Endothelial cell of umbilical vein (primary cell): ENCODE measurements around the gene SLC12A8. TPM values are rescaled to one million over a fixed set of nuclear protein-coding genes. Genes with fewer than 3 reads are reported as not detected.
A peak's percentile ranks its signal among the peaks of the same experiment; 100 is the strongest.

Experiments
- BruUV-seq: library from RNA; stranded (reverse); fragments of 400-500 nt; replicated peaks from 2 replicates; lab custom pipeline; 2021; lab: Mats Ljungman, UMichigan
- CTCF ChIA-PET: fragments of 300-600, 350-600 bp; sonication (Branson Sonifier 250); formaldehyde crosslinking; loops from one replicate; lab custom pipeline; 2021; ENCODE audit warnings: antibody characterized with exemption, inconsistent platforms; lab: Charles Lee
- POLR2A ChIA-PET: fragments of 300-600, 350-600 bp; sonication (Branson Sonifier 250); formaldehyde crosslinking; loops from one replicate; lab custom pipeline; 2021; ENCODE audit warnings: antibody characterized with exemption, inconsistent platforms; lab: Charles Lee
- DNase-seq: peaks from one replicate; pipeline ENCODE4 v3.0.0-alpha.2; 2011; ENCODE audit warnings: low read depth, low spot score
- FAIRE-seq: peaks from 2 replicates; lab custom pipeline; 2011; peaks lifted over from hg19 to GRCh38; lab: Jason Lieb, UNC
- H2AFZ ChIP-seq: 2 replicates; pipeline ENCODE4 v1.6.0; 2012; ENCODE audit warnings: low read depth, low read length, control low read depth, inconsistent platforms
- H3K27ac ChIP-seq: 2 replicates; pipeline ENCODE4 v1.5.1; 2011; ENCODE audit warnings: low read depth, mild to moderate bottlenecking, control low read depth, low read length, moderate library complexity; ENCODE audit not compliant: insufficient read depth
- H3K27me3 ChIP-seq, 2 experiments: 2 replicates each; pipeline versions ENCODE4 v1.6.0 to v1.6.1; 2011; ENCODE audit warnings: low read length in 2 of 2, mixed read lengths in 1 of 2; ENCODE audit not compliant: control insufficient read depth in 2 of 2, insufficient read depth in 2 of 2
- H3K36me3 ChIP-seq, 2 experiments: 2 replicates in 1 of 2; 3 replicates in 1 of 2; pipeline ENCODE4 v1.5.1; 2011; ENCODE audit warnings: low read length in 2 of 2, mild to moderate bottlenecking in 1 of 2, moderate library complexity in 1 of 2; ENCODE audit not compliant: control insufficient read depth in 2 of 2, insufficient read depth in 2 of 2; ENCODE audit errors: extremely low read depth in 1 of 2
- H3K4me1 ChIP-seq: 3 replicates; pipeline ENCODE4 v1.5.1; 2011; ENCODE audit warnings: mild to moderate bottlenecking, low read length; ENCODE audit not compliant: control insufficient read depth, insufficient read depth; ENCODE audit errors: extremely low read depth
- H3K4me2 ChIP-seq: 2 replicates; pipeline ENCODE4 v1.6.1; 2011; ENCODE audit warnings: low read length, control low read depth, mixed read lengths; ENCODE audit not compliant: insufficient read depth
- H3K4me3 ChIP-seq, 3 experiments: fragments of 200-600 bp in 1 of 3; sonication (generic), shearing (Covaris generic) in 1 of 3; replicated peaks in 1 of 3; 2 replicates each; pipeline ENCODE4 v1.5.1; 2011 to 2016; ENCODE audit warnings: control low read depth in 3 of 3, low read length in 3 of 3, mild to moderate bottlenecking in 2 of 3, inconsistent platforms in 1 of 3, low read depth in 1 of 3, moderate library complexity in 1 of 3; ENCODE audit not compliant: insufficient read depth in 1 of 3
- H3K79me2 ChIP-seq: 2 replicates; pipeline ENCODE4 v1.6.0; 2012; ENCODE audit warnings: low read length, inconsistent platforms; ENCODE audit not compliant: control insufficient read depth, insufficient read depth
- H3K9ac ChIP-seq: replicated peaks from 2 replicates; pipeline ENCODE3; 2011; ENCODE audit warnings: low read length, control low read depth; ENCODE audit not compliant: insufficient read depth; ENCODE audit errors: extremely low read depth
- H3K9me1 ChIP-seq: replicated peaks from 3 replicates; pipeline ENCODE4 v1.6.0; 2011; ENCODE audit warnings: mild to moderate bottlenecking, low read length; ENCODE audit not compliant: control insufficient read depth, insufficient read depth; ENCODE audit errors: extremely low read depth
- H3K9me3 ChIP-seq: replicated peaks from 2 replicates; pipeline ENCODE4 v1.5.1; 2012; ENCODE audit warnings: low read length, inconsistent platforms; ENCODE audit not compliant: control insufficient read depth, insufficient read depth
- H4K20me1 ChIP-seq: replicated peaks from 2 replicates; pipeline ENCODE3; 2011; ENCODE audit warnings: mild to moderate bottlenecking, low read length; ENCODE audit not compliant: control insufficient read depth, insufficient read depth; ENCODE audit errors: extremely low read depth
- CTCF ChIP-seq, 2 donors: IDR thresholded peaks; 1 replicate in 1 of 2; 2 replicates in 1 of 2; pipeline ENCODE4 v1.5.1; 2011; ENCODE audit warnings: low read length in 2 of 2, mild to moderate bottlenecking in 2 of 2, moderate library complexity in 2 of 2, control low read depth in 1 of 2, inconsistent platforms in 1 of 2, low read depth in 1 of 2; ENCODE audit not compliant: insufficient read depth in 1 of 2; ENCODE audit errors: extremely low read depth in 1 of 2
- EZH2 ChIP-seq: IDR thresholded peaks from 2 replicates; pipeline ENCODE4 v1.6.1; 2012; ENCODE audit warnings: borderline replicate concordance, low read depth, mild to moderate bottlenecking, moderate library complexity, low read length, inconsistent platforms; ENCODE audit not compliant: severe bottlenecking
- FOS ChIP-seq: IDR thresholded peaks from 2 replicates; pipeline ENCODE4 v1.6.1; 2011; ENCODE audit warnings: mild to moderate bottlenecking, low read length, moderate library complexity, borderline replicate concordance; ENCODE audit not compliant: insufficient read depth
- GATA2 ChIP-seq: IDR thresholded peaks from 2 replicates; pipeline ENCODE4 v1.7.0; 2011; ENCODE audit warnings: low read depth, mild to moderate bottlenecking, moderate library complexity, mixed read lengths, low read length; ENCODE audit not compliant: insufficient read length, insufficient read depth
- JUN ChIP-seq: IDR thresholded peaks from 2 replicates; pipeline ENCODE4 v1.6.1; 2011; ENCODE audit warnings: borderline replicate concordance, low read depth; ENCODE audit not compliant: insufficient read length, insufficient read depth
- MAX ChIP-seq: IDR thresholded peaks from 2 replicates; pipeline ENCODE4 v1.6.1; 2011; ENCODE audit not compliant: insufficient read depth, insufficient read length
- MYC ChIP-seq: IDR thresholded peaks from one replicate; pipeline ENCODE4 v1.6.1; 2011; ENCODE audit warnings: mild to moderate bottlenecking, low read depth, low read length
- POLR2A ChIP-seq: IDR thresholded peaks from 2 replicates; pipeline ENCODE4 v1.6.1; 2012; ENCODE audit warnings: low read depth, mild to moderate bottlenecking, control low read depth, low read length
- POLR2AphosphoS5 ChIP-seq: IDR thresholded peaks from 2 replicates; pipeline ENCODE4 v1.6.1; 2012; ENCODE audit warnings: low read depth, mild to moderate bottlenecking, control low read depth, low read length, moderate library complexity; ENCODE audit not compliant: insufficient read depth
- dilution Hi-C: fragments of 300-500 bp; cut with MboI; formaldehyde crosslinking; loops from one replicate; pipeline ENCODE4 v1.15.0; 2019; ENCODE audit warnings: low sequenced_read_pairs; ENCODE audit not compliant: extremely low pct_ligation_motif_present
- intact Hi-C: fragments of 100-400 bp; cut with micrococcal nuclease; formaldehyde crosslinking; loops from one replicate; pipeline ENCODE4 v1.10.0; 2022
- polyA plus RNA-seq, 4 experiments: library from polyadenylated mRNA; depleted of rRNA in 3 of 4; stranded (reverse) in 3 of 4; unstranded in 1 of 4; fragments of >200 nt; gene quantifications; 2 replicates each; pipeline versions ENCODE4 v1.2.1 to v1.2.3, GENCODE V29; 2011 to 2012; ENCODE audit warnings: missing spikeins in 1 of 4
- total RNA-seq: library from RNA; stranded (reverse); gene quantifications from 2 replicates; pipeline ENCODE4 v1.2.3, GENCODE V29; 2021

The SLC12A8 gene
- total and polyA plus RNA-seq, 2 donors (not counting 3 experiments of a cell fraction or from before 2014, with no cell fraction given) = 0.86 to 0.90 TPM

GRCh38 chr3:125051205-125051604 lies 161.3 kb downstream of the SLC12A8 start:
- Histone ChIP-seq H3K27ac (peak overlapping the region; percentile 84), H3K9ac (peak overlapping the region; percentile 47), H3K4me3 (peak overlapping the region in 1 of 3 experiments; percentile 14), H3K79me2 (peaks cover 65% of the 10 kb centered on the region), H2AFZ (no peak overlapping the region), H3K4me1 (peaks cover 36% of the 10 kb centered on the region), H3K9me1 (no peaks in the 10 kb centered on the region), H4K20me1 (no peaks in the 10 kb centered on the region), H3K27me3 (no peaks in the 10 kb centered on the region), H3K36me3 (peaks cover 0 to 2% of the 10 kb centered on the region in 2 experiments), H3K9me3 (no peaks in the 10 kb centered on the region), H3K4me2 (peak overlapping the region; percentile 97)
- intact Hi-C loops (loop anchor here (5.0 to 10.0 kb wide), 3 partner anchors 39 to 386 kb away; no protein-coding TSS in a partner anchor), dilution Hi-C loops (no loop called here)
- DNase-seq (no peak), FAIRE-seq (peak; percentile 18)
- POLR2A ChIA-PET = no interaction called here
- BruUV-seq = no TSS peak
- TF ChIP-seq MAX (no peak), MYC (no peak), GATA2 (no peak), CTCF (IDR thresholded peaks at IDR 0.05; ENCODE audit: extremely low read depth in 1 of 2, insufficient read depth in 1 of 2, low read depth in 1 of 2, low read length in 2 of 2) (no peak), FOS (no peak), EZH2 (no peak), JUN (no peak), POLR2A (no peak), POLR2AphosphoS5 (no peak)
- CTCF ChIA-PET = interaction anchor here (1.8 to 3.9 kb wide), 3 partner anchors 12 to 55 kb away, joined by 7 to 18 read pairs (median 7); no protein-coding TSS in a partner anchor
